Nephron (organoid): ENCODE measurements around the gene TMEM52.

Experiments used
- H3K27ac Mint-ChIP-seq, 3 experiments: 2 replicates each; pipeline ENCODE4 v1.8.0; 2020; ENCODE audit warnings: mixed read lengths in 3 of 3, mild to moderate bottlenecking in 2 of 3, moderate library complexity in 1 of 3
- H3K27me3 Mint-ChIP-seq: 2 replicates; pipeline ENCODE4 v1.8.0; 2021; ENCODE audit warnings: low read depth, mild to moderate bottlenecking, moderate library complexity, mixed read lengths
- H3K36me3 Mint-ChIP-seq: 2 replicates; pipeline ENCODE4 v1.8.0; 2020; ENCODE audit warnings: low read depth, mixed read lengths
- H3K4me1 Mint-ChIP-seq: 2 replicates; pipeline ENCODE4 v1.8.0; 2020; ENCODE audit warnings: mixed read lengths
- H3K4me3 Mint-ChIP-seq, 3 experiments: 2 replicates each; pipeline ENCODE4 v1.8.0; 2020; ENCODE audit warnings: mild to moderate bottlenecking in 3 of 3, mixed read lengths in 3 of 3, moderate library complexity in 2 of 3
- H3K9me3 Mint-ChIP-seq: 2 replicates; pipeline ENCODE4 v1.8.0; 2020; ENCODE audit warnings: mixed read lengths
- CTCF ChIP-seq, 3 experiments: fragments of 200-600 bp; sonication (generic); IDR thresholded peaks; one replicate each; pipeline ENCODE4 v1.5.0; 2021; ENCODE audit warnings: antibody characterized with exemption in 3 of 3; ENCODE audit not compliant: unreplicated experiment in 3 of 3

The TMEM52 gene

DNA sequence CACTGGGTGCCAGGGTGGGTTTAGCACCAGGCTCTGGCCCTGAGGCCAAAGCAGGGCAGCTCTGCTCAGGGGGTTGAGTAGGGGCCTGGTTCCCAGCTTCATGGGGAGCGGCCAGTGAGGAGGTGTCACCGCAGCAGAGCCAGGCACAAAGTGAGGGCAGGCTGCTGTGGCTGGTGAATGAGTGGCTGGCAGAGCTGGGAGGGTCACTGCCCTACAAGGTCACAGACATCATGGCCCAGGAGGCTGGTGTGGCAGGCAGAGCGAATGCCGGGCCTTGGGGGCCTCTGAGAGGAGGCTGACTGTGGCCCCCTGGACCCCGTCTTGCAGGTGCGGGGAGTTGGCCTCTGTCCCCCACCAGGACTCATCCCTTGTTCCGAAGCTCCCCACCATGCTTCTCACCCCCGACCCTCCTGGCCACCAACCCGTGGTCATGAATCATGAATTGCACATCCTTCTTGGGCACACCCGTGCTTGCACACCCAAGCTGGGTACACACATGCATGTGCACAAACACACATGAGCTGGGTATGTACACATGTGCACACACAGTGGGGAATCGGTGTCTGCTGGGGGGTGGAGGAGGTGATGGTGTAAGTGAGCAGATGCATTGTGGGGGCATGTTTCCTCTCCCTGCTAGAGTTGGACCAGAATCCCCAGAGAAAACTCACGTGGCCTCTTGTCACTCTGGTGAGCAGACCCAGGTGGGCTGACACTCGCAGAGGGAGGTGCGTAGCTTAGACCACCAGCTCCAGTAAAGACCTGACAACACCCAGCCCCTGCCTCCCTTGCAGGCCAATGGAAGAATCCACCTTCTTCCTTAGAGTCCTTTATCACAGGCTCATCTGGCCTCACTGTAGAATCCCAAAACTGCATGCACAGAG is 23.4 kb downstream of the TMEM52 start:
- peak overlapping the region in 2 of 3 experiments; percentile 34 to 51 for H3K4me3 Mint-ChIP-seq
- TF ChIP-seq CTCF (IDR thresholded peaks at IDR 0.05; ENCODE audit: unreplicated experiment in 3 of 3): no peak
- no peak overlapping the region for H3K27ac Mint-ChIP-seq
- H3K9me3 Mint-ChIP-seq: no peaks in the 10 kb centered on the region
- peaks cover 15% of the 10 kb centered on the region for H3K27me3 Mint-ChIP-seq
- peaks cover 19% of the 10 kb centered on the region for H3K4me1 Mint-ChIP-seq
- H3K36me3 Mint-ChIP-seq: no peaks in the 10 kb centered on the region

GRCh38 chr1:1895060-1895418 is 24.0 kb downstream of the TMEM52 start:
- Mint-ChIP-seq H3K27ac (peak overlapping the region in 2 of 3 experiments; percentile 58 to 88), H3K4me1 (peaks cover 19% of the 10 kb centered on the region), H3K9me3 (no peaks in the 10 kb centered on the region), H3K36me3 (no peaks in the 10 kb centered on the region), H3K4me3 (peak overlapping the region; percentile 59 to 75 (median 62)), H3K27me3 (peaks cover 15% of the 10 kb centered on the region)
- no peak for TF ChIP-seq CTCF (IDR thresholded peaks at IDR 0.05; ENCODE audit: unreplicated experiment in 3 of 3)

DNA sequence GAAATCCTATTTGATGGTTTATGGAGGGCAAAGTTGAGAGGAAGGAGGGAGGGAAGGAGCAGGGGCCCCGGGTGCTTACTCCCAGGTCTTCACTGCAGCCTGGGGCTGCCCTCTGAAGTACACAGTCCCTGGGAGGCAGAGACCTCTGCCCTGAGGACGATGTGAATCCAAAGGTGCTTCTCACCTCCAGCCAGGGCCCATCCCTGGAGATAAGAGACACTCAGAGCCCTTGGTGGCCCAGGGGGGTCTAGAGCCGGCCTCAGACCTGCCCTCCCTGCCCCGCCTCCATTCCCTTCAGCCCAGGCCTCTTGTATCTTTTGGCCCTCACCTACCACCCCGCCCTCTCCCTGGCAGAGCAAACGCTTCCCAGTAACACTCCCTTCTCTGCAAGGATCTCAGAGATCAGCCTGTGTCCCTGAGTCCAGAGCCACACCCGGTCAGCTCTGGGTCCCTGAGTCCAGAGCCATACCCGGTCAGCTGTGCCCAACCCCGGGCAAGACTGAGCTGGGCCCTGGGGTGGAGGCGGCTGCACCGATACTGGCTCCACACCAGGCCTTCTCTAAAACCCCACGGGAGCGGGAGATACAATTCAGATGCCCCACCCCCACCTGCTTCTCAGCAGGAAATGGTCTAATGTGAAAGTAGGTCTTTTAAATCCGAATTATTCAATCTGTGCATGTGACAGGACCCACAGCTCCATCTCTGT is 24.6 kb downstream of the TMEM52 start:
- peak overlapping the region; percentile 59 to 75 (median 62) for H3K4me3 Mint-ChIP-seq
- no peak for TF ChIP-seq CTCF (IDR thresholded peaks at IDR 0.05; ENCODE audit: unreplicated experiment in 3 of 3)
- H3K4me1 Mint-ChIP-seq: peaks cover 19% of the 10 kb centered on the region
- no peaks in the 10 kb centered on the region for H3K9me3 Mint-ChIP-seq
- peak overlapping the region in 2 of 3 experiments; percentile 58 to 88 for H3K27ac Mint-ChIP-seq
- H3K36me3 Mint-ChIP-seq: no peaks in the 10 kb centered on the region
- peaks cover 15% of the 10 kb centered on the region for H3K27me3 Mint-ChIP-seq

DNA sequence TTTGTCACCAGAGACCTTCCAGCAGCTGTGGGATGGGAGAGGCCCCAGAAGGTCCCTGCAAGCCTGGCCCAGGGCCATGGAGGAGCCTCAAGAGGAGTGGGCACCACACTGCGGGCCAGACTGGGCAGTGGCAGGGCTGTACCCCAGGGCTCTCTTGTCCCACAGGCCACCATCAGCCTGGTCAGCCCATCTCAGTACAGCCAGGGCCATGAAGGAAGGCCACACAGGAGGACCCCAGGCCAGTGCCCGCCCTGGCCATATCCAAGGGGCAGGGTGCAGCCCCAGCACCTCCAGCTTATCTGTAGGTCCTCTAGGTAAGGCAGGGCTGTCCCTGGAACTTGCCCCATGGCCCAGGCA is 25.1 kb downstream of the TMEM52 start:
- Mint-ChIP-seq H3K27ac (no peak overlapping the region), H3K27me3 (peaks cover 15% of the 10 kb centered on the region), H3K4me1 (peaks cover 23% of the 10 kb centered on the region), H3K9me3 (no peaks in the 10 kb centered on the region), H3K4me3 (peak overlapping the region in 2 of 3 experiments; percentile 8 to 69), H3K36me3 (peaks cover 4% of the 10 kb centered on the region)
- no peak for TF ChIP-seq CTCF (IDR thresholded peaks at IDR 0.05; ENCODE audit: unreplicated experiment in 3 of 3)

- H3K27ac Mint-ChIP-seq: peak overlapping the region in 1 of 3 experiments; percentile 36
Measured at GRCh38 chr1:1893291-1893985, 25.6 kb downstream of the TMEM52 start.

More at GRCh38 chr1:1893291-1893985, 25.6 kb downstream of the TMEM52 start:
- Mint-ChIP-seq H3K27me3 (peaks cover 15% of the 10 kb centered on the region), H3K36me3 (peaks cover 6% of the 10 kb centered on the region), H3K4me3 (peak overlapping the region; percentile 69 to 88 (median 82)), H3K4me1 (peaks cover 28% of the 10 kb centered on the region), H3K9me3 (no peaks in the 10 kb centered on the region)
- no peak for TF ChIP-seq CTCF (IDR thresholded peaks at IDR 0.05; ENCODE audit: unreplicated experiment in 3 of 3)
